HG03159 (cell line): ENCODE data around the gene DNAJC30.

Experiments used
- ATAC-seq: cut with Tn5 transposase; IDR thresholded peaks from one replicate; pipeline ENCODE4 v1.9.1; 2021; ENCODE audit warnings: mild to moderate bottlenecking, moderate library complexity; ENCODE audit not compliant: unreplicated experiment

DNAJC30 gene

DNA sequence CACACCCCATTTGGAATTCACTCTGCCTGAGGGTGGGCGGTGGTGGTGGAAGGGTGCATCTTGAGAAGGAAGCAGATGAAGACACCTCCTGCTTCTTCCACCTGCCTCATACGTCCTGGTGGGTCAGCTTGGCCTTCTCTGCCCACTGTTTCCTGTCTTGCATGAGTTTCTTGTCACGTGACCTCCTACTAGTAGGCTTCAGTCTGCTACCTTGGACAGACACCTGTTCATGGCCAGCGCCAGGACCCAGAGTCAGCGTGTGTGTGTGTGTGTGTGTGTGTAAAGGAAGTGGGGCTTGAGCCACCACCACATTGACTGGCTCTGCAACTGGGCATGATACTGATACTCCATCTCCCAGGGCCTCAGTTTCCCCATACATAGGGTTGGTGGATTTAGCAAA, 32.7 kb downstream of the DNAJC30 start:
- ATAC-seq, result no peak

GRCh38 chr7:73649576-73649975, 33.7 kb downstream of the DNAJC30 start:
- no peak for ATAC-seq

DNA sequence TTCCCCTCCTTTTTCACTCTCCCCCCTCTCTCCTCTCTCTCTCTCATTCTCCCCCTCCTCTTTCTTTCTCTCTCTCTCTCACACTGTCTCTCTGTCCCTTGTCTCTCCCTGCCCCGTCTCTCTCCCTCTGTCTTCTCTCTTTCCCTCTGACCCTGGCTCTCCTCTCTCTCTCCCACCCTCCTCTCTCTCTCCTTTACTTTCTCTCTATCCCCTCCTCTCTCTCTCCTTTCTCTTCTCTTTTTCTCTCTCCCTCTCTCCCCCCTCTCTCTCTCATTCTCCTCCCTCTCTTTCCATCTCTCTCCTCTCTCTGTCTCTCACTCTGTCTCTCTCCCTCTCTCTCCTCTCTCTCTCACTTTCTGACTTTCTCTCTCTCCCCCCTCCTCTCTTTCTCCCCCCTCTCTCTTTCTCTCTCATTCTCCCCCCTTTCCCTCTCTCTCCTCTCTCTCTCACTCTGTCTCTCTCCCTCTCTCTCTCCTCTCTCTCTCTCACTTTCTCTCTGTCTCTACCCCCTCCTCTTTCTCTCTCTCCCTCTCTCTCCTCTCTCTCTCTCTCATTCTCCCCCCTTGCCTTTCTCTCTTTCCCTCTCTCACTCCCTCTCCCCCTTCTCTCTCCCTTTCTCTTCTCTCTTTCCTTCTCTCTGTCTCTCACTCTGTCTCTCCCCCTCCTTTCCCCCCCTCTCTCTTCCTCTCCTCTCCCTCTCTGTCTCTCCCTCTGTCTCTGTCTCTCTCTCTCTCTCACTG, 34.5 kb downstream of the DNAJC30 start:
- ATAC-seq, result no peak

GRCh38 chr7:73647725-73648592, 35.3 kb downstream of the DNAJC30 start:
- no peak for ATAC-seq

DNA sequence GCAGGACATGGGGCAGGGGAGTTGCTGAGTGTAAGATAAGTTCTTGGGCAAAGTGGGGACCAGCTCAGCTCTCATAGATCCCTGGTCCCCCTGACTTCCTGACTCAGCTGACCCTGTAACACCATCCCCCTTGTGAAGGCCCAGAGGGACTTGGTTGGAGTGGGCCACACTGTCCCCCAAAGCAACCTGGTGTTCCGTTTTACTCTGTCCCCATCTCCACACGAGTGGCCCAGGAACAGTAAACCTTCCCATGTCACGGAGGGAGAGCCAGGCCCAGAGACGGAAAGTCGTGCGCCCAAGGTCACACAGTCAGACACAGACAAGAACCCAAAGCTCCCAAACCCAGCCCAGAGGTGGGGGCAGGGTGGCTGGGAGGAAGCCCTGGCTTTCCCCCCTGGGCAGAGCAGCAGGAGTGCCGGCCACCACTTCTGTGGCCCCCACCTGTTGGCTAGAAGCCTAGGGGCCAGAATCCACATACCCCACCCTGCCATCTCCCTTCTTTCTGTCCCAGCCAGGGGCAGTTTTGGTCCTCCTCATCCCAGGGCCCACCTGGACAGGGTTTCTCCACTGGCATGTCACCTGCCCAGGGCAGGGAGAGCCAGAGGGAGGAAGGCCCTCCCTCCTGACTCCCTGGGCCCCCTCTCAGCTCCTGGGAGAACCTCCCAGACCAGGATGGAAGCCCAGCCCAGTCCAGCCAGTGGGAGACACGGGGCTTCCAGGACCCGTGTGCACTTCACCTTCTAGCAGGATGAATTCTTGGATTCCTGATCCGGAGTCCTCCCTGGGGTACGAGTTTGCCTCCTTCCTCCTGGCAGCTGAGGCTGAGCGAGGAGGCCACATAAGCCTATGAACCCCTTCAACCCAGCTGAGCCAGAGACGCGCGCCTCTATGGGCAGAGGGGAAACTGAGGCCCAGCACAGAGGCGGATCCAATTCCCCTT, 36.2 kb downstream of the DNAJC30 start:
- ATAC-seq, result no peak

DNA sequence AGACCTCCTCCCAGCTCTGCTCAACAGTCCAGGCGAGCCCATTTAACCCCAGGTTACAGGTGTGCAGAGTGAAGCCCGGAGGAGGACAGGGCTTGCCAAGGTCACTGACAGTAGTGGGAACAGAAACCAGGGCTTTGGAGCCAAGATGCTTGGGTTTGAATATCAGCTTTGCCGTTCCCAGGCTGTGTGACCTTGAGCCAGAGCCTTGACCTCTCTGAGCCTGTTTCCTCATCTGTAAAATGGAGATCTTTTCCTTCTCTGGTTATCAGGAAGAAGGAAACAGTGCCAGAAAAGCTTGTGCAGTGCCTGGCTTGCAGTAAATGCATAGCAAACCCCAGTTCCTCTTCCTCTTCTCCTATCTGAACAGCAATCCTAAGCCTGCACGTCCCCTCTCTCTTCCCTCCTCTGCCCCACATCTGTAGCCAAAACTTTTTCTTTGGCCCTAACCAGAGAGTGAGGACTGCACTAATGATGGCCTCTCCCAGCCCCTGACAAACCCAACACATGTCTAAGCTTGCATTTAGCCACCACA, 37.5 kb downstream of the DNAJC30 start:
- ATAC-seq, result no peak

DNA sequence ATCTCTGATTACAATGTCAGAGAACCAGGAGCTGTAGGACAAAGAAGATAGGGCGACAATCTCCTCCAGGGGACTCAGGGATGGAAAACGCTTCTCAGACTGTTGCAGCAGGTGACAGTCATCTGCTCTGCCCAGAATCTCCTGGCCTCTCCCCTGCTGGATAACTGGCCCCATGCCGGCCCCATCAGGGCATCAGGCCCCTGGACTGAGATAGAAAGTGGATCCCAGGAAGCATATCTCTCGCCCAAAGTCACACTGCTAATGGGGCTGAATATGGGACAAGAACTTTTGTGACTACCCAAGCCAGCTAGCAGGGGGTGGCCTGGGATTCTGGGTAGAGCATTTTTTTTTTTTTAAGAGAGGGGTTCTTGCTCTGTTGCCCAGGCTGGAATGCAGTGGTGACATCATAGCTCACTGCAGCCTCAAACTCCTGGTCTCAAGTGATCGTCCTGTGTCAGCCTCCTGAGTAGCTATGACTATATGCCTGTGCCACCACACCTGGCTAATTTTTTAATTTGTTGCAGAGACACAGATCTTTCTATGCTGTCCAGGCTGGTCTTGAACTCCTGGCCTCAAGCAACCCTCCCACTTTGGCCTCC, 38.5 kb downstream of the DNAJC30 start:
- no peak for ATAC-seq

DNA sequence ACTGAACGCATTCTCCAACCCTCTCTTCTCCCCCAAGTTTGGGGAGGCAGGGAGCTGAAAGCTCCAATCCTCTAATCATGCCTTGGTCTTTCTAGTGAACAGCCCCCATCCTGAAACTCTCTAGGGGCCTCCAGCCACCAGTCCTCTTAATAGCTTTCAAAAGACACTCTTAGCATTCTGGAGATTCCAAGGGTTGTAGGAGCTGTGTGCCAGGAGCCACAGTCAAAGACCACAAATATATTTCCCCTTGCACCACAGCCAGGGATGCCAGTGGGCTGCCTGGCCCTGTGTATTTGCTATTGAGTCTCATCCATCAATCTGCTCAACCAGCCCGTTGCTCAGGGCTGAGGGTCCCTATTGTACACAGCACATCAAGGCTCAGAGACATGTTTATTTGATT, 40.4 kb downstream of the DNAJC30 start:
- ATAC-seq, result no peak

DNA sequence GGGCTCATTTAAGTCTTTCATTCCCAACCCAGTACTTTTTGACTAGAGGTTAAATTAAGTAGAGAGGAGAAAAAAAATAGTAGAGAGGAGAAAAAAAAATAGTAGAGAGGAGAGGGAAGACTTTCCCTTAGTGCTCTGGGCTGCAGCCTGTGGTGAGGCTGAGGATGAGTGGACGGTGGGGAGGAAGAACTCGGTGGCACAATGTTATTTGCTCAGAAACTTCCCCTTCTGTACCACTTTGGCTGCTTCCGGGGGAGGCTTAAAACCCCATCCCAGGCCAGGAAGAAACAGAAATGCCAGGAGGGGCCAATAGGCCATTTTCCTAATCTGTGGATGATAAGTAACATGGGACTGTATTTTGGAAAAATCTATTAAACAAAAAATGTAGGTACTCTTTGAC, 44.3 kb downstream of the DNAJC30 start:
- ATAC-seq, result no peak

DNA sequence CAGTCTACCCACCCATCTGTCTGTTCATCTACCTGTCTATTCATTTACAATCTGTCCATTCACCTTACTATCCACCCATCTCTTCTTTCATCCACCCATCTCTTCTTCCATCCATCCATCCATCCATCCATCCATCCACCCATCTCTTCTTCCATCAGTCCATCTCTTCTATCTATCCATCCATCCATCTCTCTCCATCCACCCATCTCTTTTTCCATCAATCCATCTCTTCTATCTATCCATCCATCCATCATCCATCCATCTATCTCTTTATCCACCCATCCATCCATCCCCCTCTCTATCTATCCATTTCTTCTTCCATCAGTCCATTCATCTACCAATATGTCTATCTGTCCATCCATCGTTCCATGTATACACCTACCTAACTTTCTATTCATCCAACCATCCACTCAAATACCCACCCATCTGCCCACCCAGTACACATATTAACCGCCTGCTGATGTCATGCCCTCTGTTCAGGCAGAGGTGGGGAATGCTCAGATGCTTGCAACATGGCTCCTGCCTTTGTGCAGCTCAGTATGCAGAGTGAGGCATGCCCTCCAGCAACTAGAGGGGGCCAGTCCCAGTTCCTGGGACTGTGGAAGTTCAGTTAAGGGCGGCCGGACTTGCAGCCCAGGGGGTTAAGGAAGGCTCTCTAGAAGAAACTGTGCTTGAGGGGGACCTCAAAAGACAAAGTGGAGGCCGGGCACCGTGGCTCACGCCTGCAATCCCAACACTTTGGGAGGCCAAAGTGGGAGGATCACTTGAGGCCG, 47.6 kb downstream of the DNAJC30 start:
- no peak for ATAC-seq

- ATAC-seq, result no peak
Measured at GRCh38 chr7:73633844-73634243, 49.4 kb downstream of the DNAJC30 start.

- no peak for ATAC-seq
Measured at GRCh38 chr7:73633323-73633722, 49.9 kb downstream of the DNAJC30 start.

- ATAC-seq, result no peak
Measured at GRCh38 chr7:73631558-73631957, 51.7 kb downstream of the DNAJC30 start.
